GM19351 (cell line): ENCODE results near the gene PDE8B.
"Not testable (repeated sequence)": the region's sequence is repeated elsewhere in the genome, so short reads cannot be mapped to it uniquely, and the experiment has no call there.

Experiments
- ATAC-seq: cut with Tn5 transposase; IDR thresholded peaks from one replicate; pipeline ENCODE4 v1.9.1; 2021; ENCODE audit warnings: mild to moderate bottlenecking, moderate library complexity; ENCODE audit not compliant: unreplicated experiment

Gene PDE8B

GRCh38 chr5:77427998-77428397 lies 217.5 kb downstream of the PDE8B start:
- ATAC-seq: no peak

- no peak for ATAC-seq
Observed at GRCh38 chr5:77428526-77428925, 218.0 kb downstream of the PDE8B start.

GRCh38 chr5:77430726-77431125 lies 220.2 kb downstream of the PDE8B start:
- ATAC-seq: no peak

GRCh38 chr5:77431286-77431685 lies 220.8 kb downstream of the PDE8B start:
- ATAC-seq: no peak

GRCh38 chr5:77431719-77432118 lies 221.2 kb downstream of the PDE8B start:
- ATAC-seq: no peak

GRCh38 chr5:77437194-77437593 lies 226.7 kb downstream of the PDE8B start:
- no peak for ATAC-seq

GRCh38 chr5:77438071-77438470 lies 227.6 kb downstream of the PDE8B start:
- no peak for ATAC-seq

- ATAC-seq: no peak
Observed at GRCh38 chr5:77443670-77444069, 233.2 kb downstream of the PDE8B start.

- no peak for ATAC-seq
Observed at GRCh38 chr5:77444356-77444755, 233.9 kb downstream of the PDE8B start.

- ATAC-seq: no peak
Observed at GRCh38 chr5:77448831-77449230, 238.4 kb downstream of the PDE8B start.

GRCh38 chr5:77449277-77449676 lies 238.8 kb downstream of the PDE8B start:
- no peak for ATAC-seq

GRCh38 chr5:77449981-77450380 lies 239.5 kb downstream of the PDE8B start:
- no peak for ATAC-seq

GRCh38 chr5:77452351-77452750 lies 241.9 kb downstream of the PDE8B start:
- no peak for ATAC-seq

- ATAC-seq: no peak
Observed at GRCh38 chr5:77454123-77454522, 243.6 kb downstream of the PDE8B start.

- no peak for ATAC-seq
Observed at GRCh38 chr5:77461287-77461686, 250.8 kb downstream of the PDE8B start.

- no peak for ATAC-seq
Observed at GRCh38 chr5:77463905-77464304, 253.4 kb downstream of the PDE8B start.

GRCh38 chr5:77468875-77469274 lies 258.4 kb downstream of the PDE8B start:
- ATAC-seq: not testable (repeated sequence)

- ATAC-seq: not testable (repeated sequence)
Observed at GRCh38 chr5:77475041-77475440, 264.6 kb downstream of the PDE8B start.
